NCI-H2196 (cell line): ENCODE results near the gene RPS14.
"Not testable (repeated sequence)": the region's sequence is repeated elsewhere in the genome, so short reads cannot be mapped to it uniquely, and the experiment has no call there.

ENCODE experiments used
- DNase-seq: peaks from one replicate; lab custom pipeline; 2025; ENCODE audit not compliant: unreplicated experiment; lab: John Stamatoyannopoulos, UW

RPS14 gene

DNA sequence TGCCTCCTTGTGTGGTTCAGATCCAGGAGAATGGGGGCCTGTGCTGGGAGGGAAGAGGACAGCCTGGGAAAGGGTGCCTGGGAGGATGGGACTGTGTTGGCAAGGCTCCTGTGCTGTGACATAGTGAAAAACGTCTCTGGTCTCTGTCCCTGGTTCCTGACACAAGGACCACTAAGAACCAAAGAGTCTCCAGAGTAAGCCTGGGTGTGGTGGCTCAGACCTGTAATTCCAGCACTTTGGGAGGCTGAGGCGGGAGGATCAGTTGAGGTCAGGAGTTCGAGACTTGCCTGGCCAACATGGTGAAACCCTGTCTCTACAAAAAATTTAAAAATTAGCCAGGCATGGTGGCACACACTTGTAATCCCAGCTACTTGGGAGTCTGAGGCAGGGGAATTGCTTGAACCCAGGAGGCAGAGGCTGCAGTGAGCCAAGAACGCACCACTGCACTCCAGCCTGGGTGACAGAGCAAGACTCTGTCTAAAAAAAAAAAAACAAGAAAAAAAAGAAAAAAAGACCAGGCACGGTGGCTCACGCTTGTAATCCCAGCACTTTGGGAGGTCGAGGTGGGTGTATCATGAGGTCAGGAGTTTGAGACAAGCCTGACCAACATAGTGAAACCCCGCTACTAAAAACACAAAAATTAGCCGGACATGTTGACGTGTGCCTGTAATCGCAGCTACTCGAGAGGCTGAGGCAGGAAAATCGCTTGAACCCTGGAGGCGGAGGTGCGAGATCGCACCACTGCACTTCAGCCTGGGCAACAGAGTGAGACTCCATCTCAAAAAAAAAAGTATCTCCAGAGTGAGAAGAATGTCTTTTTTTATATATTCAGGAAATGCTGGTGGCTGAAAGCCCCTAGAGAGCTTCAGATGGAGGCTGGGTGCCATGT lies 35.4 kb downstream of the RPS14 start:
- DNase-seq: not testable (repeated sequence)

DNA sequence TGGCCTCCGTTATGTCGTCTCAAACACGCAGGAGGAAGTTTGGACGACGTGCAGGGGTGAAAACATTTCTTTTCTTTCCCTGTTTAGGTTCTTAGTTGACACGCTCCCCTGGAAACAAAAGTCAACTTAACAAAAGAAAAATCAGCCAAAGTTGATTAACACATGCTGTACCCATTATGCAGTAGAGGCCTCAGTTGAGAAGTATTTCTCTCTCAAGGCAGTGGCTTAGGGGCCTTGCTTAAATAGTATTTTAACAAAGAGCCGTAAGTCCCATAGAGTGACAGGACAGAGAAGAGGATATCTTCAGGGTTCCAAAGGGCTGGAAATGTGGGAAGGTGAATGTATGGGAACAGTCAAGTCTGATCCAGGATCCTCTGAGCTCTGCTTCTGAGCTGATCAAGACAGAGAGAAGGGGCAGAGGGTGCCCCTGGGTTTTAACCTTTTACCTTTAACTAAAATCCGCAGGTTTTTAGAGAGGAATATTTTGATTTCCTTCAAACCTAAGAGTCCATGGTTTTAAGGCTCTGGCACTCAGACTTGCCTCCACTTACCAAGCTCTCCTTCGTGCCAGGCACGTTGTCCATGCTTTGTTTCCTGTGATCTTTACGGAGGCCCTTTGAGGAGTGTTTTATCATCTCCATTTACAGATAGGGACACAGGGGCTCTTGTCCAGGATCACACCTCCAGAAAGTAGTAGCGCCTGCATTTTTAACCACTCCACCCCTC lies 36.2 kb downstream of the RPS14 start:
- no peak for DNase-seq

GRCh38 chr5:150412319-150413175 lies 37.0 kb downstream of the RPS14 start, which contains the start of gene CD74:
Gene CD74, minus strand, starts transcription at chr5:150412910. Its CDS starts 161 bp downstream, at chr5:150412749.
- peak; percentile 73 for DNase-seq

- DNase-seq: peak; percentile 50
These were observed 38.1 kb downstream of the RPS14 start for GRCh38 chr5:150411245-150411979.

GRCh38 chr5:150410524-150411244 lies 38.9 kb downstream of the RPS14 start:
- DNase-seq: peak; percentile 70

DNA sequence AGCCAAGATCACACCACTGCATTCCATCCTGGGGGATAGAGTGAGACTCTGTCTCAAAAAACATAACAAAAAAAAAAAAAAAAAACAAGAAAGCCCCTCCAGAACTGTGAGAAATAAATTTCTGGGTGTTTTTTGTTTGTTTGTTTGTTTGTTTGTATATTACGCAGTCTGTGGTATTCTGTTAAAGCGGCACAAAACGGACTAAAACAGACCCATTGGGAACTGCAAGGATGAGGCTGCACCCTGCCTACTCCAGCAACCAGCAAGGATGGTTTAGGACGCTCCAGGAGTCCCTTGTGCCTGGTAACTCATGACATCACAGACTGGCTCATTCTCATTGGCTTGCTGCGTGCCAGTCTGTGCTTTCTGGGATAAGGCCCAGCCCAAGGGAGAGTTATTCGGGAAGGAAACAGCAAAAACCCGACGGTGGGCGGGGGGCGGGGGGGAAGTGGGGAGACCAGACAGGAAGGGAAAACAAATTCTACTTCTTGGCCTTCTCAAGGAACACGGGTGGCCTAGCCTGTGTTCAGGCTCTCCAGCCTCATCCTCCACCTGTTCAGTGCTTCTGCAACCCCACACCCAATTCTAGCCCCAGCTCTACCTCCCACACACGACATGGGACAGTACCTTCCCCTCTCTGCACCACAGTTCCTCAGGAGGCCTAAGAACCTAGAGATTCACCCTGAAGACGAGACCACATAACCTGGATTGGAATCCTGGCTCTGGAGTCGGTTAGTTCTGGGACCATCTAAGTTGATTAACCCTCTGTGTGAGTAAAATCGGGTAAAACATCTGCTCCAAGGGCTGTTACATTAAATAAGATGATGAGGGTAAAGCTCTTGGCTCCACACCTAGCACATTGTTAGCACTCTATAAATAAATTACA lies 39.7 kb downstream of the RPS14 start:
- DNase-seq: peak; percentile 85

DNA sequence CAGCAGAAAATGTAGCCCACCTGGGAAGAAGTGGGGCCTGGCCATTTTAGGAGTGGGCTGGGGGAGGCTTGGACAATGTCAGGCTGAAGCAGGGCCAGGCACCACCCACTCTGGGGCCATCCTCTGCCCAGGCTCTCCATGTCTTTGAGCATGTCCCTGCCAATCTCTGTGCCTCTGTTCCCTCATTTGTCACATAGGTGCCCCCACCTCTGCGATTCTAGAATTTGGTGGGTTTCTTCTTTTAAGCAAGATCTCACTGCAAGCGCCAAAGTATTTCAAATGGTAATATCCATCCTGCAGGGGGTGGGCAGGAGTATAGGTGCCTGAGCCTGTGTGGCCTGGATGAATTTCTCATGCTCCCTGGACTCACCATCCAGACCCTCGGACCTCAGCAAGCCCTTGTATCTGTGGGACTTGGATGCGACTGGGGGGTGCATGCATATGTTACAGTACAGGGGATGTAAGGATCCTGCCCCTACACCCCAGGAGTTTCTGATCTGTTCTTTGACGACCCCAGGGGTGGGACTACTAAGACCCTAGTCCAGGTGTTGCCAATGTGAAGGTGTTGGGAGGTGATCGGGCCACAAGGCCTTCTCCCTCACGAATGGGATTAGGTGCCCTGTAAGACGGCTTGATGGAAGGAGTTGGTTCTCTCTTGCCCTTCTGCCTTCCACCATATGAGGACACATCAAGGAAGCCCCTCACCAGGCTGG lies 41.2 kb downstream of the RPS14 start:
- no peak for DNase-seq

DNA sequence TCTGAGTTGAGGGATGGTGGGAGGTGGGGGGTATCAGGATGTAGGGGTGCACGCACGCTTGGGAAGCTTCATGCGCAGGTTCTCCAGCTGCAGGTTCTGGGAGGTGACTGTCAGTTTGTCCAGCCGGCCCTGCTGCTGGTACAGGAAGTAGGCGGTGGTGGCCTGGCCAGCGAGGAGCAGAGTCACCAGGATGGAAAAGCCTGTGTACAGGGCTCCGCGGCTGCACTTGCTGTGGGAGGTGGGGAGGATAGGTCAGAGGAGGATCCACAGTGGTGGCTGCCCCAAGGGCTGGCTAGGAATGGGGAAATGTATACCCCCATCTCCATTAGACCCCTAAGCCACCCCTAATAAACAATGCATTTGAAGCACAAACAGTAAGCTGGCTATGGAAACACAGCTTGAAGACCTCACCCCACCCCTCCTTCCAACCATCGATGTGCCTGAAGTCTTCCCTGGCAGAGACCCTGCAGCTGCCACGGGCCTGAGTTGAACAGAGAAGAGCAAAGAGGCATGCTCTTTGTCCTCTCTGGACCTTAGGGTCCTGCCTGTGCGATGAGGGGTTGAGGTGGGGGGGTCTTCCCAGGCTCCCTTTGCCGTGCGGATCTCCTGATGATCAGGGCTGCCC lies 42.3 kb downstream of the RPS14 start:
- no peak for DNase-seq

DNA sequence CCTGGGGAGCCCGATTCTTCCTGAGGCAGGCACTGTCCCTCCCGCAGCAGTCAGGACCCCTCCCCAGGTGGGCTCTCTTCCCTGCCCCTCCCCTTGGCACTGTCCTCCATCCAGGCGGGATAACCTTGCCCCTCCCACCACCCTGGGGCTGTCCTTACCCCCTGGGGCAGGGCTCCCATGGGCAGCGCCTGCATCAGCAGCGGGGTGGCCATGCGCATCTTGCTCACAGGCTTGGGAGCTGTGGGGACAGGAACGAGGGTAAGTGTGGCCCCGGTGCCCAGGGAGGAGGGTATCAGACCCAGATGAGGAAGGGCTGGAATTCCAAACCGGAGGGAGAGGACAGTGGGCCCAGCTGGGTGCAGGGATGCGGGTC lies 42.8 kb downstream of the RPS14 start:
- DNase-seq: no peak

DNA sequence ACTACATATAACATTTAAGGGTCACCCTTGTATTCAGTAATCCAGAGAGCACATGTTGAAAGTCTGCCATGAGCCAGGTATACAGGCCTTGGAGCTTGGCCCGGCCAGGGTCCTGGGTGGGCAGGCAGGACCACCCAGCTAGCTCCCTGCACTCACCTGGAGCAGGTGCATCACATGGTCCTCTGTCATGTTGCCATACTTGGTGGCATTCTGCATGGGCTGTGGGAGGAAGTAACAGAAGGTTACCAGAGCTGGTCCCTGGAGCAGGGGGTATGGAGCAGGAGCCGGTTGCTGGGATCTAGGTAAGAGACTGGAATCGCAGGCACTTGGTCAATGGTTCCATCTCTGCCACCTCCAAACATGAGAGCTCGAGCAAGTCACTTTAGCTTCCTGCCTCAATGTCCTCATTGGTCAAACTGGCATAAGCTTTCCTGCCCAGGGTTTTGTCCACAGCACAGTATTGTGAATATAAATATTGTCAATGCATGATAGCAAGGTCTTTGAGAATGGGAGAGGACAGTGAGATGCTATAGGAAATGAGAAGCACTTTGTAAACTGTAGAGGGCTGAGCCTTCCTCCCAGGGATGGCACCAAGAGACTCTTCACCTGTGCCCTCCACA lies 43.3 kb downstream of the RPS14 start:
- no peak for DNase-seq

DNA sequence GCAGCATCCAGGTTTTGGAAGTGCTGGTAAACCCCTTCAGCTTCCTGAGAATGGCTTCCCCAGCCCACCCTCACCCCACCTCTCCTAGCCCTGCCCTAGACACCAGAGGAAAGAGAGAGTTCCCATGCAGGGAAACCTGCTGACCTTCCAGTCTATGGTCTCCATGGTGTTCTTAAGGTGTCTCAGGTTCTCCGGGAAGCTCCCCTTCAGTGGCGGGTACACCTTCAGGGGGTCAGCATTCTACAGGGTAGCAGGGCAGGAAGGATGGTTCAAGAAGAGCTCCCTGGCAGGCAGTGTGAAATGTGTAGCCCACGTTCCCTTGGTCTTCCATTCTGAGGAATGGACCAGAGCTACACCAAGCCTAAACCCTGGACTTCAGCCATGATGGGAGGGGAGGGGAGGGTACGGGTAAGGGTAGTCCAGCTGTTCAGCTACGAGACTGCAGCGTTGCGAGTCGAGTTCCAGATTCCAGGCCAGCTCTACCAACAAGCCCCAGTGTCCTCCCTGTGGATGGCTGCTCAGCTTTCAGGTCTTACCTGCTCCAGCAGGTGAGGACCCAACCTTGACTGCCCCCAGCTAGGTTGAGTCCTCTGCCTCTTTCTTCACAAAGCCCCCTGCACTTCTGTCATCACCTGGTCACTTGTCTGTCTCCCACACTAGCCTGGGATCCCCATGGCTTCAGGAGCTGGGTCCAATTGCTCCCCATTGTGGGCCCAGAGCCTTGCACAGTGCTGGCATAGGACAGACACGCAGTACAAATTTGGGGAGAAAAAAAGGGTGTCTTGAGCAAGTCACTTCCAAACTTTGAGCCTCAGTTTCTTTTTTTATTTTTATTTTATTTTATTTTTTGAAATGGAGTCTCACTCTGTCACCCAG lies 44.4 kb downstream of the RPS14 start:
- DNase-seq: no peak

DNA sequence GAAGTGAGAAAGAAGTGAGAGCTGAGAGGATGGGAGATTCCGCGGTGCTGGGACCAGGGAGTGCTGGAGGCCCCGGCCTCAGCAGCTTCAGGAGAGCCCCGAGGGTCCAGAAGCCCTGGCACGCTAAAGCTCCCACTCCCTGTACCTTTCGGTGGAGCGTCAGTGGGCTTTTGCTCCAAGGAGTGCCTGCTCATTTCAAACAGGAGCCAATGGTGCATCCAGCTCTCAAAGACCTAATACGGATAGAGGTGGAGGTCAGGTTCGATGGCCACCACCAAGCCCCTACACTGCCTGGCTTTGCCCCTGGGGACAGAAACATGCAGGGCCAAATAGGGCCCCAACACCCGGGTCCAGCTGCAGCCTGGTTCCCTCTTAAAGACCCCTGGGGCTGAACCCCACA lies 45.0 kb downstream of the RPS14 start:
- DNase-seq: no peak

GRCh38 chr5:150404121-150404520 lies 45.4 kb downstream of the RPS14 start:
- no peak for DNase-seq

GRCh38 chr5:150402901-150403342 lies 46.6 kb downstream of the RPS14 start:
- no peak for DNase-seq

DNA sequence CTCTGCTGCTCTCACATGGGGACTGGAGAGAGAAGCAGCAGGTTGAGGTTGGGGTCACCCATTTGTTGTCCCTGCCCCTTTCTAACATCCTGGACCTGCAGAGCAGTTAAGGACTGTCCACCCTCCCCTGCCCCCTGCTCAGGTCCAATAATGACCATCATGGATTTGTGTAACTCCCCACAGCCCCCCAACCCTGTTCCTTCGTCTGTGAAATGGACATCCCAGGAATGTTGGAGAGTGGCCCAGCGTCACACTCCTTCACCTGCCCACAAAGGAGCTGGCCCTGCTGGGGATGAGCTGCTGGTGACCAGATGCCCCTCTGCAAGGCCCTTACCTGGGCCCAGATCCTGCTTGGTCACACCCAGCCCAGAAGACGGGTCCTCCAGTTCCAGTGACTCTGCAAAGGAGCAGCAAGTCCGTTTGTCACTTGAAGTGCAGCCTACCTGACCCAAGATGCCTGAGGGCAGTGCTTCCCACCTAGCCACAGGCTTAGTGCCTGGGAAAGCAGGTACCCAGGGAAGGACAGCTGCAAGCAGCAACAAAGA lies 47.2 kb downstream of the RPS14 start:
- DNase-seq: no peak
